ENCODE measurements around the gene ATXN10.

Gene ATXN10

GRCh38 chr22:45892681-45893461 lies 221.2 kb downstream of the ATXN10 start:
- no peak for DNase-seq

- DNase-seq, result no peak
Measured at GRCh38 chr22:45893516-45893915, 221.9 kb downstream of the ATXN10 start.

All from fibroblast of skin of scalp (primary cell).